ENCODE measurements around the gene DACT2.
"Not testable (repeated sequence)": the region's sequence is repeated elsewhere in the genome, so short reads cannot be mapped to it uniquely, and the experiment has no call there.

The DACT2 gene

GRCh38 chr6:168319279-168320111, at the start of gene DACT2:
DACT2 (minus strand) TSS chr6:168319777; CDS start chr6:168319633, 144 bp downstream.
- DNase-seq (ENCODE audit: low read depth in 2 of 2), result no peak

- no peak for DNase-seq (ENCODE audit: low read depth in 2 of 2)
Measured at GRCh38 chr6:168368936-168369335, 49.4 kb upstream of the DACT2 start.

GRCh38 chr6:168368066-168368820, 48.7 kb upstream of the DACT2 start:
- no peak for DNase-seq (ENCODE audit: low read depth in 2 of 2)

GRCh38 chr6:168367285-168367751, 47.7 kb upstream of the DACT2 start:
- DNase-seq (ENCODE audit: low read depth in 2 of 2), result no peak

- DNase-seq (ENCODE audit: low read depth in 2 of 2), result no peak
Measured at GRCh38 chr6:168366473-168366872, 46.9 kb upstream of the DACT2 start.

GRCh38 chr6:168365422-168366165, 46.0 kb upstream of the DACT2 start:
- no peak for DNase-seq (ENCODE audit: low read depth in 2 of 2)

- DNase-seq (ENCODE audit: low read depth in 2 of 2), result no peak
Measured at GRCh38 chr6:168364793-168365421, 45.3 kb upstream of the DACT2 start.

GRCh38 chr6:168363811-168364792, 44.5 kb upstream of the DACT2 start:
- DNase-seq (ENCODE audit: low read depth in 2 of 2), result no peak

GRCh38 chr6:168363302-168363701, 43.7 kb upstream of the DACT2 start:
- DNase-seq (ENCODE audit: low read depth in 2 of 2), result no peak

GRCh38 chr6:168362276-168362990, 42.9 kb upstream of the DACT2 start:
- DNase-seq (ENCODE audit: low read depth in 2 of 2), result no peak

- no peak for DNase-seq (ENCODE audit: low read depth in 2 of 2)
Measured at GRCh38 chr6:168361766-168362165, 42.2 kb upstream of the DACT2 start.

GRCh38 chr6:168359794-168360193, 40.2 kb upstream of the DACT2 start:
- DNase-seq (ENCODE audit: low read depth in 2 of 2), result no peak

- no peak for DNase-seq (ENCODE audit: low read depth in 2 of 2)
Measured at GRCh38 chr6:168358842-168359420, 39.4 kb upstream of the DACT2 start.

- not testable (repeated sequence) for DNase-seq (ENCODE audit: low read depth in 2 of 2)
Measured at GRCh38 chr6:168356872-168357271, 37.3 kb upstream of the DACT2 start.

GRCh38 chr6:168355716-168356522, 36.3 kb upstream of the DACT2 start:
- DNase-seq (ENCODE audit: low read depth in 2 of 2), result no peak

GRCh38 chr6:168354338-168354737, 34.8 kb upstream of the DACT2 start:
- no peak for DNase-seq (ENCODE audit: low read depth in 2 of 2)

GRCh38 chr6:168353041-168353440, 33.5 kb upstream of the DACT2 start:
- DNase-seq (ENCODE audit: low read depth in 2 of 2), result no peak

- no peak for DNase-seq (ENCODE audit: low read depth in 2 of 2)
Measured at GRCh38 chr6:168352096-168352495, 32.5 kb upstream of the DACT2 start.

Data from stimulated activated CD8-positive, alpha-beta memory T cell treated with anti-CD3 and anti-CD28 coated beads, Interleukin-7, amount 100 ng/mL, for 1 hour (primary cell).